Stromal cell of bone marrow (primary cell): ENCODE measurements around the gene RHBDL2.
A peak's percentile ranks its signal among the peaks of the same experiment; 100 is the strongest.
"Not testable (repeated sequence)": the region's sequence is repeated elsewhere in the genome, so short reads cannot be mapped to it uniquely, and the experiment has no call there.

Experiments
- DNase-seq: peaks from one replicate; pipeline ENCODE4 v3.0.0-alpha.2; 2012; ENCODE audit warnings: low read depth

Gene RHBDL2

GRCh38 chr1:38875811-38876210 is 65.8 kb downstream of the RHBDL2 start:
- no peak for DNase-seq

GRCh38 chr1:38873027-38873969 is 68.3 kb downstream of the RHBDL2 start, which contains the start of gene MYCBP:
Gene MYCBP, minus strand, starts transcription at chr1:38873348. Its CDS starts 43 bp downstream, at chr1:38873305.
- peak; percentile 88 for DNase-seq

DNA sequence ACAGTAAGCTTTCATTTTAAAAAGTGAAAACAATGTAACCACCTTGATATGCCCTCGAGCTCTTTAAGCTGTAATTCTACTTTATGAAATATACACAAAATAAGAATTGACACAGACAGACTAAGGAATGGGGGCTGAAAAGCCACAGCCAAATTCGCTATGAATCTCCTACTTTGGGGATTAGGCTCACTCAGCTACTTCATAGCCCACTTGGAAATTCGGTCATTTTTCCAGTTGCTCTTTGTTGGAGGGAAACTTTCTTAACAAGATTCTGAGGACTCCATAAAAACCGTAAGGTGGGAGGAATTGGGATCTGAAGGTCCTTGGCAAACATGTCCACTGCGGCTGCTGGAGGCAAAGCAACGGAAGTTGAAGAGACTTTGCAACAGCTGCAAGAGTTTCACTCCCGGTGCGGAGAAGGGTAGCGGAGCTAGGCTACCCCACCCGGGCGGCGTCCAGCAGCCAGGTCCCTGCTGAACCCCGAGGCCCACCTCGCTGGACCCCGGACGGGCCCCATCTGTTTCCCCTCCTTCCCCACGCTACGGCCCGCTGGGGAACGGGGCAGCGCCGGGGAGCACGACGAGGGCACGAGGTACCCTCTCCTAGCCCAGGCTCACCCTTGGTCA is 69.1 kb downstream of the RHBDL2 start:
- no peak for DNase-seq

- no peak for DNase-seq
Measured at GRCh38 chr1:38870996-38871395, 70.6 kb downstream of the RHBDL2 start.

DNA sequence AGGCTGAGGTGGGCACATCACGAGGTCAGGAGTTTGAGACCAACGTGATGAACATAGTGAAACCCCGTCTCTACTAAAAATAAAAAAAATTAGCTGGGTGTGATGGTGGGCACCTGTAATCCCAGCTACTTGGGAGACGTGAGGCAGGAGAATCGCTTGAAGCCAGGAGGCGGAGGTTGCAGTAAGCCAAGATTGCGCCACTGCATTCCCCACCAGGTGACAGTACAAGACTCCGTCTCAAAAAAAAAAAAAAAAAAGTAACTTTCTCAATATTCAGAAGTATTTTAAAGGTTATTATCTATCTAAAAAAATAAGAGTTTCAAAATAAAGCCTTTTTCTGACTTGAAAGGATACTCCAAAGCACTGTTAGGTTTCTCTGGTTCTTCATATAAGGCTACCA is 74.4 kb downstream of the RHBDL2 start:
- no peak for DNase-seq

- DNase-seq = no peak
Measured at GRCh38 chr1:38865112-38865715, 76.4 kb downstream of the RHBDL2 start.

DNA sequence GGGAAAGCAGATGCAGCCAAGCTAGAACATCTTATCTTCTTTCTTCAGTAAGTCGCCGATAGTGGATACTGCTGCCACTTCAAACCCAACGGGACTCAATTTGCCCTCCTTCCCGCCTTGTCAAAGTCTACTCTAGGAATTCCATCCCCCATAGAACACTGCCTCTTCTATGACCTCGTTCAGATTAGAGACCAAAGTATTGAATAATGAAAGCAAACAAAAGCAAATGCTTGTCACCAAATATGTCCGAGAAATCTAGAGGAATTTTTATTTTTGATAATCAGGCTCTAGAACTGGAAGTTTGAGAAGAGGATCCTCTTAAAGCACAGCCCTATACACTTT is 81.2 kb downstream of the RHBDL2 start:
- no peak for DNase-seq

- DNase-seq = peak; percentile 99
Measured at GRCh38 chr1:38859561-38860453, 81.8 kb downstream of the RHBDL2 start, which contains the start of gene RRAGC. Gene RRAGC, minus strand, starts transcription at chr1:38859772. Its CDS starts 126 bp downstream, at chr1:38859646.

DNA sequence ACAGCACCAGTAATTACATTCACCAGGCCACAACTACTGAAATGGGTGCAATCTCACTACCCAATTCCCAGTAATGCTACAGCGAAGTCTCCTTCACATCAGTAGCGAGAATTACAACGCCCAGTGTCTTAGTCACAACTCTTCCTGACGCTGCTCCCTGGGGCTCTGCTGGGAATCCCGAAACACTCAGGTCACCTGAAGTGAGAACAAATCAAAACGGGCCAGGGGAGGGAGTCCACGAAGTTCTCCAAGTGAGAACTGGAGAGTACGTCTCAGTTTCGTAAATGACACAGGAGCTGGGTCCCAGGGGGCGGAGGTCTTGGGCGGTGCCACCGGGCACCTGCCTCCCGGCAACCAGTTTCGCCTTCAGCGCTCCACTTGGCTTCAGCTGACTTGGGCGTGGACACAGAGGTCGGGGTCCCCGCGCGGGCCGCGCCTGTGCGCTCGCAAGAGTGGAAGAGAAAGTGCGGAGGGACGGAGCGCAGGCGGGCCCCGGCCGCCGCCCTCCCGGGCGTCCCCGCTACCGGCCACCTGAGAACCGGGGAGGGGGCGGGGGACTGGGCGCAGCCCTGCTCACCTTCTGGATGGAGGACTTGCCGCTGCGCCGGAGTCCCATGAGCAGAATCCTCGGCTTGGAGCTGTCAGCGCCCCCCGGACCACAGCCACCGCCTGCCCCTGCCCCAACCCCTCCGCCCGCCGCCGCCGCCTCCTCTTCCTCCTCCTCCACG is 82.6 kb downstream of the RHBDL2 start:
- peak; percentile 55 for DNase-seq

- DNase-seq = no peak
Measured at GRCh38 chr1:38852780-38853179, 88.8 kb downstream of the RHBDL2 start.

DNA sequence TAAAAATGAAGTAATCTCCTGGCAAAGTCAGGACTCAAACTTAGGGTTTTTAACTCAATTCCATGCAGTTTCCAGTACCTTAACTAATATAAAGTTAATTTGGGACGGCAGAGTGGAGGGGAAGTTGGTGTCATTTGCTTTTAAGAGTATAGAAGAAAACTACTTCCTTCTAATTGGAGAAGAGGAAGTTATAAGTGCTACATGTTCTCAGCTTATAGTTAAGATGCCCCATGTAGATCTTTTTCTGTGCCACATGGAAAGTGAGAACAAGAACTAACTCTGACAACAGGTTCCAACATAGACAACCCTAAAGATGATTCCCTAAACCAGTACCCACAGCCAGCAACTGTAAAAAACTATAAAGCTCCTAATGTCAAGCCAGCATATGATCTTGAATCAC is 93.6 kb downstream of the RHBDL2 start:
- no peak for DNase-seq

DNA sequence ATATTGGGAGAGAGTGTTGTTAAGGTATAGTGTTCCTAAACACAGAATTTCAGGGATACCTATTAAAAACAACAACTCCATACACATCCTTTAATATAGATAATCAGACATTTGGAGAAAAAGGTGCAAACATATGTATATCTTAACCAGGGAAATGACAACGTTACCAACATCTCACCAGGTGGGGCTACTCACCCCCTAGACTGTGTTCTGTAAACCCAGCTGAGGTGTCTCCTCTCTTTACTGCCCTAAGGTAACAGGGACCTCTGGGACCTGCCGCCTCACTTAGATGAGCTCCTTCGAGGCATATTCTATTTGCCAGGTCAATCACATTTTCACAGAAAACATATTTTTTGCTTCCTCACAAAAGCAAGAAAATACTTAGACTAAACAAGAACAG is 95.4 kb downstream of the RHBDL2 start:
- DNase-seq = no peak

- not testable (repeated sequence) for DNase-seq
Measured at GRCh38 chr1:38845088-38845487, 96.5 kb downstream of the RHBDL2 start.

GRCh38 chr1:38840281-38840680 is 101.3 kb downstream of the RHBDL2 start:
- no peak for DNase-seq

- no peak for DNase-seq
Measured at GRCh38 chr1:38839363-38839762, 102.3 kb downstream of the RHBDL2 start.

DNA sequence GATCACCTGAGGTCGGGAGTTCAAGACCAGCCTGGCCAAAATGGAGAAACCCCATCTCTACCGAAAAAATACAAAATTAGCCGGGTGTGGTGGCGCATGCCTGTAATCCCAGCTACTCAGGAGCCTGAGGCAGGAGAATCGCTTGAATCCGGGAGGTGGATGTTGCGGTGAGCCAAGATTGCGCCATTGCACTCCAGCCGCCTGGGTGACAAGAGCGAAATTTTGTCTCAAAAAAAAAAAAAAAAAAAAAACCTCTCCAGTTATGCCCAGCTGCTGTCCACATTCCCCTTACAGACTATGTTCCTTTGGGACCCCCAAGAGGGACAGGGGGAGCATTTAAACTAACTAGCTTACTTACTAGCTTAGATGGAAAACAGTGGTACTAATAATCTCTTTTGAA is 105.3 kb downstream of the RHBDL2 start:
- not testable (repeated sequence) for DNase-seq
